ENCODE data around the gene VPS13C.

Gene VPS13C

GRCh38 chr15:62060113-62060895, at the start of gene VPS13C:
Gene VPS13C, minus strand, starts transcription at chr15:62060447. Its CDS starts 73 bp downstream, at chr15:62060374.
- DNase-seq (ENCODE audit: low spot score), result peak; percentile 93

GRCh38 chr15:62109437-62109836, 49.2 kb upstream of the VPS13C start:
- no peak for DNase-seq (ENCODE audit: low spot score)

GRCh38 chr15:62108411-62108810, 48.2 kb upstream of the VPS13C start:
- DNase-seq (ENCODE audit: low spot score), result no peak

GRCh38 chr15:62107571-62108121, 47.4 kb upstream of the VPS13C start:
- no peak for DNase-seq (ENCODE audit: low spot score)

GRCh38 chr15:62106096-62106495, 45.8 kb upstream of the VPS13C start:
- DNase-seq (ENCODE audit: low spot score), result no peak

GRCh38 chr15:62105266-62105665, 45.0 kb upstream of the VPS13C start:
- no peak for DNase-seq (ENCODE audit: low spot score)

GRCh38 chr15:62104846-62105245, 44.6 kb upstream of the VPS13C start:
- DNase-seq (ENCODE audit: low spot score), result no peak

- no peak for DNase-seq (ENCODE audit: low spot score)
Observed at GRCh38 chr15:62104401-62104800, 44.2 kb upstream of the VPS13C start.

- DNase-seq (ENCODE audit: low spot score), result no peak
Observed at GRCh38 chr15:62103431-62103830, 43.2 kb upstream of the VPS13C start.

GRCh38 chr15:62099094-62099601, 38.9 kb upstream of the VPS13C start:
- no peak for DNase-seq (ENCODE audit: low spot score)

- no peak for DNase-seq (ENCODE audit: low spot score)
Observed at GRCh38 chr15:62094388-62094787, 34.1 kb upstream of the VPS13C start.

GRCh38 chr15:62093809-62094208, 33.6 kb upstream of the VPS13C start:
- no peak for DNase-seq (ENCODE audit: low spot score)

- DNase-seq (ENCODE audit: low spot score), result no peak
Observed at GRCh38 chr15:62090988-62091387, 30.7 kb upstream of the VPS13C start.

GRCh38 chr15:62089616-62090015, 29.4 kb upstream of the VPS13C start:
- no peak for DNase-seq (ENCODE audit: low spot score)

GRCh38 chr15:62088353-62088693, 28.1 kb upstream of the VPS13C start:
- DNase-seq (ENCODE audit: low spot score), result no peak

GRCh38 chr15:62087671-62088352, 27.6 kb upstream of the VPS13C start:
- DNase-seq (ENCODE audit: low spot score), result no peak

- DNase-seq (ENCODE audit: low spot score), result no peak
Observed at GRCh38 chr15:62085740-62086139, 25.5 kb upstream of the VPS13C start.

GRCh38 chr15:62083194-62084154, 23.2 kb upstream of the VPS13C start:
- no peak for DNase-seq (ENCODE audit: low spot score)

GRCh38 chr15:62079594-62079993, 19.3 kb upstream of the VPS13C start:
- no peak for DNase-seq (ENCODE audit: low spot score)

- no peak for DNase-seq (ENCODE audit: low spot score)
Observed at GRCh38 chr15:62075595-62076277, 15.5 kb upstream of the VPS13C start.

- DNase-seq (ENCODE audit: low spot score), result peak; percentile 51
Observed at GRCh38 chr15:62071711-62072308, 11.6 kb upstream of the VPS13C start.
